HuH-7.5 (cell line): Measurements from ENCODE around the gene PROSER2.

Experiments
- DNase-seq: peaks from one replicate; pipeline ENCODE4 v3.0.0; 2011; ENCODE audit warnings: low spot score

Gene PROSER2, protein sequence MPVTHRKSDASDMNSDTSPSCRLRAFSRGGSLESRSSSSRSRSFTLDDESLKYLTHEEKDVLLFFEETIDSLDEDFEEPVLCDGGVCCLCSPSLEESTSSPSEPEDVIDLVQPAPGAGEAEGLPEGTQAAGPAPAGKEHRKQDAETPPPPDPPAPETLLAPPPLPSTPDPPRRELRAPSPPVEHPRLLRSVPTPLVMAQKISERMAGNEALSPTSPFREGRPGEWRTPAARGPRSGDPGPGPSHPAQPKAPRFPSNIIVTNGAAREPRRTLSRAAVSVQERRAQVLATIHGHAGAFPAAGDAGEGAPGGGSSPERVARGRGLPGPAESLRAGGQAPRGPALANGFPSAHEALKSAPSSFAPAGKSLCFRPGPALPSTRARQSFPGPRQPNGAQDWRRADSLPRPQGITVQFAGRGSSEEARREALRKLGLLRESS

DNA sequence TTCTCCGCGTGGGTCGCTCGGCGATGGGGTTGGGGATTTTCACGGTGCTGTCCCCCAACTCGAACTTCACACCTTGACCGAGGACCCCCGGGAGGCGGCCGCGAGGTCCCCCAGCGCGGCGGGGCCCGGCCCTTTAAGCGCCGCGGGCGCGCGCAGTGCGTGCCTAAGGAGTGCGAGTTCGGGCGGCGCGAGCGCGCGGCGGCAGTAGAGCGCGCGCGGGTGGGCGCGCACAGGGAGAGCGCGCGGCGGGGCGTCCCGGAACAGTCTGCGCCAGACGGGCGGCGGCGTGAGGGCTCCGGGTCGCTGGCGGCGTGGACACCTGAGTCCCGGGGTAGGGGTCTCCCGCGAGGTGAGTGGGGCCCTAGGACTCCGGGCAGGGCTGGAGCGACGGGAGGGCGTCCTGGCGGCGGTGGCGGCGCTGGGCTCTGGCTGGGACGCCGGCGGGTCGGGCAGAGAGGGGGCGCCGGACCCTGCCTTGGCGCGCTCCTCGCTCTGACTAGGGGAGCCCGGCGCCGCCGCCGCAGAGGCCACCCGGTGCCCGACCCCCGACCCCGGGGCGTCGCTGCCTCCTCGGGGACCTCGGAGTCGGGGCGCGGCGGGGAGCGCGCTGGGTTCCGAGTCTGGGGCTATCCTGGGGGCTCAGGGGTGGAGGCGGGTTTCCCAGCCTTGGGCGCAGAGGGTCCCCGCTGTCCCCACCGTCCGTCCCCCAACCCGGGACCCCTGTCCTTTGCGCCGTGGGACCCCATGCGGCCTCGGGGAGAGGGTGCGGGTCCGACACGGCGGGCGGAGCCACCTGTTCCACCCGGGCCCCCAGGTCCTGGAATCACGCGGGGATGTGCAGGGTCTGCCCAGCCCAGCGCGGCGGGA lies at the start of gene PROSER2:
Gene PROSER2 (plus strand): TSS at position 235 of the 867 bp plus-strand sequence. CDS start 28,722 bp downstream, outside the sequence.
- peak; percentile 75 for DNase-seq

DNA sequence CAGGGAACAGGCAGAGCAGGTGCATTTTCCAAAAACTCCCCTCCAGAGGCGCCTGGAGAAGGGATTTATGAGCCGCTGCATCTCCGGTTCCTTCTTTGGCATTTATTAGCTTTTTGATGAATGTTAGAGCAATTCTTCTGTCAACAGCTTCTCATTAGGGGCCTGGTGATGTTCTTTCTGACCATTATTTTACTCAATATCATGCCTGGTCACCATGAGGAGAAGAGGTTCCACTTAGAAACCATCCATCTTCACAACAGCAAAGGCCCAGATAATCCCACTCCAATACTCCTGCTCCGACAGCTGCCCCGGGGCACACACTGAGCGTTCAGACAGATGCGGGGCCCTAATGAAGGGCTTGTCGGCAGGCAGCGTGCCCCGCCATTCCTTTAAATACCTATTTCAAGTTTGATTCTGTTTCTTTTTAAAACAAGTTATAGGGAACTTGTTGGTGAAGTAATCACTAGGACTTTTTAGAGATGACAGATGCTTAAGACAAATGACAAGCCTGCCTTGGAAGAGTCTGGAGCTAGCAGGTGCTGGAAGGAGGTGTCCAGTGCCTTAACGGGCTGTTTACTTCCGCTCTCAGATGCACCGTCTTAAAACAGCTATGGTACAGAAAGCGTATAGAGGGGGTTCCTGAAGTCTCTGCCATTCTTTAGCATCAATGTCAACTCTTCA lies 49.3 kb upstream of the PROSER2 start:
- DNase-seq, result no peak

DNA sequence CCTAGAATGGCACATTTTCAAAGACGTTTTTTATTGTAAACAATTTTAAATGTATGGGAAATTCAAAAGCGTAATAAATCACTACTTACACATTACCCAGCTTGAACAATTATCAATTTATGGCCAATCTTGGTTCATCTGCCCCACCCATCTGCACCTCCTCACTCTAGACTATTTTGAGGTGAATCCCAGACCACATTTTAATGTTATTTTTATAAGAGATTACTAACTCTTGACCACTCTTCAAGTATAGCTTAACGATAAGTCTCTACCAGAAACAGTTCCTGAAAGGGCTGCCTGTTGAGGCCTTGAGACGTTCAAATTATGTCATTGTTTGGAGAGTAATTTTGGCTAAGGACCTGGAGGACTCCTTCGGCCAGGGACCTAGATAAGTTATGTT lies 47.7 kb upstream of the PROSER2 start:
- DNase-seq, result no peak

- DNase-seq, result no peak
These were observed 47.1 kb upstream of the PROSER2 start for GRCh38 chr10:11776080-11776479.

DNA sequence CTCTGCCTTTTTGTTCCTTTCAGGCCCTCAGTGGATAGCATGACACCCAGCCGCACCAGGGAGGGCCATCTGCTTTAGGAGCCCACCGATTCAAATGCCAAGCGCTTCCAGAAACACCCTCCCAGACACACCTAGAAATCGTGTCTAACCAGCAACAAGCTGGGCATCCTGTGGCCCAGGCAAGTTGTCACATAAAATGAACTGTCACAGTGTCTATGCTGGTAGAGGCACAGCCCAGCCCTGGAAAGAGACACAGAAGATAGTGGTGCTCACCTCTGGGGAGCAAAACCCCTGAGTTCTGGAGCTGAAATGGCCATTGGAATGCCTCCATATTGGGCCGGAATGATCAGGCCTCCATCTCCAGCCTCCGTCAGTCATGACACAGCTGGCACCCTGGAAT lies 42.0 kb upstream of the PROSER2 start:
- no peak for DNase-seq

- DNase-seq, result peak; percentile 53
These were observed 40.2 kb upstream of the PROSER2 start for GRCh38 chr10:11782793-11783557.

- no peak for DNase-seq
These were observed 39.6 kb upstream of the PROSER2 start for GRCh38 chr10:11783558-11783865.

- no peak for DNase-seq
These were observed 35.8 kb upstream of the PROSER2 start for GRCh38 chr10:11787374-11787773.

- no peak for DNase-seq
These were observed 35.3 kb upstream of the PROSER2 start for GRCh38 chr10:11787846-11788245.

DNA sequence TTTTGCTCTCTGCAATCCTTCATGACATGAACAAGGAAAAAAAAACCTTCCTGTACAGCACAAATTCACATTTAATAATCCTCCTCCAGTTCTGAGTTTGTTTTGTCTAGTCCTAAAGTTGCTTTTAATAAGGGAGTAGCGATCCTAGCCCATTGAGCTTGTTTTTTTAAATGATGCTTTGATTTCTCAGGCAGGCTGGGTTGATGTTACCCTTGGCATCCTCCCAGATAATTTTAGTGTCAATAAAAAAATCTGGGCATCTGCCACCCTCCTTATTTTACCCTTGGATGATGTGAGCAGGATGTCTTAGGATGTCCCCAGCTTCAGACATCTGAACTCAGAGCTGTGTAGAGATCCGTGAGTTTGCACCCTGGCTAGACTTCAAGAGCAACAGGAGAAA lies 33.9 kb upstream of the PROSER2 start:
- no peak for DNase-seq

DNA sequence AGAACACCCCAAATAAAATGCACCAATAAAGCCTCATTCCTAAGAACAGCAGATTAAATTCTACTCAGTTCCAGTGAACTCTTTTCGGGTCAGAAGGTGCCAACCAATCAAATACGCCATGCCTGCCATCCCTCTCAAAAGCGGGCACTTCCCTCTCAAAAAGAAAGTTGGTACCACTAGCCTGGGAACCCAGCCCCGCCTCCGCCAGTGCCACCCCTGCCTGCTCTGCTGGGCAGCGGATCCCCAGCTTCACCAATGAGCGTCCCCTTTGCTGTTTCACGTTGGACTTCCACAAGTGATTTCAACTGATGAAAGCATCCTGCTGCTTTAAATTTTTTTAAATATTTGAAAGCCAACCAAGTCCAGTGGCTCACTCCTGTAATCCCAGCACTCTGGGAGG lies 33.2 kb upstream of the PROSER2 start:
- DNase-seq, result no peak

- DNase-seq, result peak; percentile 63
These were observed 29.2 kb upstream of the PROSER2 start for GRCh38 chr10:11793762-11794479.

- peak; percentile 59 for DNase-seq
These were observed 28.6 kb upstream of the PROSER2 start for GRCh38 chr10:11794566-11794965.

- DNase-seq, result no peak
These were observed 27.8 kb upstream of the PROSER2 start for GRCh38 chr10:11795101-11795920.

GRCh38 chr10:11796474-11796873 lies 26.7 kb upstream of the PROSER2 start:
- no peak for DNase-seq

DNA sequence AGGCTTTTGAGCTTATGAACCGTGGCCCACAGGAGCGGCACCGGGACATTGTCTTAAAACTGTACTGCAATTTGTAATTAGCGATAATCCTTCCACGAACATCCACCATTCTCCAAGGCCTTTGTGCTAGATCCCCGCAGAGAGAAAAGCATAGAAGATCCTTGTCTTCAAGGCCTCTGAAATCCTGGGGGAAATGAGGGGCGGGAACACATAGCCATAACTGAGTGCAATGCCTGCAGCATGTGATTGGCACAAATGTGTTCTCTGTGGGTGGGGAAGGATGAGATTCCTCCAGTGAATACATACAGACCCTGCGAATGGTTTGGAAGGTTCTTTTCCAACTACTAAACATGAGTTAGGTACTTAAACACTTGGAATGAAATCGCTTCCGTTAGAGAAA lies 25.9 kb upstream of the PROSER2 start:
- DNase-seq, result no peak

DNA sequence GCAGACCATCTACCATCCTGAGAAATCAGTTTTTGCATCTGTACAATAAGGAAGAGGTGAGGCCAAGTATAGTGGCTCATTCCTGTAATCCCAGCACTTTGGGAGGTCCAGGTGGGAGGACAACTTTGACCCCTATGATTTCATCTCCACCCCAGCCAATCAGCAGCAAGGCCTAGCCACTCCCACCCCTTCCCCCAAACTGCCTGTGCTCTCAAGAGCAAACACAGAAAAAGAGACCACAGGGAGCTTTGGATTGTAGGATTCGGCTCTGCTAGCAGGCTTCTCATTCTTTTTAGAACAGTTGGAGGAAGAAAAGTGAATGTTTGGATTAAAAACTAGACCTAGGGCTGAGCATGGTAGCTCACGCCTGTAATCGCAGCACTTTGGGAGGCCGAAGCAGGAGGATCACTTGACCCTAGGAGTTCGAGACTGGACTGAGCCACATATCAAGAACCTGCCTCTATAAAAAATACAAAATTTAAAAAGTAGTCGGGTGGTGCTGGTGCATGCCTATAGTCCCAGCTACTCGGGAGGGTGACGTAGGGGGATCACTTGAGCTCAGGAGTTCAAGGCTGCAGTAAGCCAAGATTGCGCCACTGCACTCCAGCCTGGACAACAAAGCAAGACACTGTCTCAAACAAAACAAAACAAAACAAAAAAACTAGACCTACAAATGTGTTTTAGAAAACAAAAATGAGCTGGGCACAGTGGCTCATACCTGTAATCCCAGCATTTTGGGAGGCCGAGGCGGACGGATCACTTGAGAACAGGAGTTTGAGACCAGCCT lies 25.1 kb upstream of the PROSER2 start:
- DNase-seq, result no peak

DNA sequence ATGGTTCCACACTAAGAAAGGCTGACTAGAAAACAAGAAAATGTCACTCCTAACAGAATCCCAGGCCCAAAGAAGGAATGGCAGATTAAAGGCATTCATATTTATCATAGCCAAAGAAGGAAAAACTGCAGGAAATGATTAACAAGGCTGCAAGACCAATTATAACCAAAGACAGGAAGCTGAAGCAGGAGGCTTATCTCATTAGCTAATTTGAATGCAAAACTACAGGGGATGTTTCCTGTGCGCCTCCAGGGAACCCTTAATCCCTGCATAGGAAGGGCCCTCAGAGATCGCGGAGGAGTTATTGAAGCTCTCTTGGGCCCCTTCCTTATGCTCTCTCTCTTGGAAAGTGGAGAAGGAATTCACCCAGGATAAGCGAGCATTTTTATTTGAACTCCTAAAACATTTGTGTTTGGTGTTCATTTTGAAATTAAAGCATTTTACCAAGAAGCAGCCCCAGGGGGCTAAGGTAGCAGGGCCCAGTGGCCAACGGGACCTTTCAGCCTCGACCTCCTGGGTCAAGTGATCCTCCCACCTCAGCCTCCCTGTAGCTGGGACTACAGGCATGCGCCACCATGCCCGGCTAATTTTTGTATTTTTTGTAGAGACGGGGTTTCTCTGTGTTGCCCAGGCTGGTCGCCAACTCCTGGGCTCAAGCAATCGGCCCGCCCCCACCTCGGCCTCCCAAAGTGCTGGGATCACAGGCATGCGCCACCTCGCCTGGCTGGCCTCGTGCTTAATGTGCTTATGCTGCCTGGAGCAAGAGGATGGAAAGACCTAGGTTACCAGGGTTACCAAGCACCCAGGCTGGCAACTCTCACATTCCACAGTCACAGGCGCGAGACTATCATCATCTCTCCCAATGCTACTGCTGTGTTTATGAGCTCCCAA lies 24.1 kb upstream of the PROSER2 start:
- DNase-seq, result no peak

DNA sequence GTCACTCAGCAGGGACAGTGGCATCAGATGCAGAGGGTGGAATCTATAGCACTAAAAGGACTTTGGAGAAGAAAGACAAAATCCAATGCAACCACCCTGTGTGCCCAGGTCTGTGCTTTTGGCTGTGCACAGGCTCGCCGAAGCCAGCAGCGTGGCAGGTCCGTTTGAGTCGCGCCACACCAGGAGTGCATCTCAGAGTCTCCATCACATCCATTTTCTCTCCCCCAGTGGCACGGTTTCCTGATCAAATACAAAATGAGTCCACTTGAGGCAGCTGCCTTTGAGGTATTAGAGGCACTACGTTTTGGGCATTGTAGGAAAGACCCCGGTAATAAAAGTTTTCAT lies 23.4 kb upstream of the PROSER2 start:
- DNase-seq, result no peak
